GM12892 (cell line): ENCODE data around the gene BNIP5.

Experiments
- POLR2A ChIP-seq: IDR thresholded peaks from 2 replicates; pipeline ENCODE4 v1.6.1; 2011; ENCODE audit warnings: low read depth, low read length, control low read depth
- POLR2AphosphoS5 ChIP-seq: IDR thresholded peaks from 2 replicates; pipeline ENCODE4 v1.6.1; 2011; ENCODE audit warnings: low read depth, low read length, control low read depth
- TAF1 ChIP-seq: IDR thresholded peaks from 2 replicates; pipeline ENCODE4 v1.6.1; 2011; ENCODE audit warnings: low read depth, mild to moderate bottlenecking, control low read depth, low read length, borderline replicate concordance

GRCh38 chr6:36367743-36368142, 31.1 kb upstream of the BNIP5 start:
- TF ChIP-seq TAF1 (no peak), POLR2A (no peak), POLR2AphosphoS5 (no peak)
